GM21360 (cell line): ENCODE results near the gene EPS15.

Experiments used
- ATAC-seq: cut with Tn5 transposase; IDR thresholded peaks from one replicate; pipeline ENCODE4 v1.9.1; 2021; ENCODE audit warnings: mild to moderate bottlenecking, moderate library complexity; ENCODE audit not compliant: unreplicated experiment

Gene EPS15

GRCh38 chr1:51515982-51516648, 3.0 kb downstream of the EPS15 start:
- no peak for ATAC-seq

- ATAC-seq: no peak
Measured at GRCh38 chr1:51515312-51515960, 3.6 kb downstream of the EPS15 start.

- no peak for ATAC-seq
Measured at GRCh38 chr1:51514733-51515132, 4.3 kb downstream of the EPS15 start.

DNA sequence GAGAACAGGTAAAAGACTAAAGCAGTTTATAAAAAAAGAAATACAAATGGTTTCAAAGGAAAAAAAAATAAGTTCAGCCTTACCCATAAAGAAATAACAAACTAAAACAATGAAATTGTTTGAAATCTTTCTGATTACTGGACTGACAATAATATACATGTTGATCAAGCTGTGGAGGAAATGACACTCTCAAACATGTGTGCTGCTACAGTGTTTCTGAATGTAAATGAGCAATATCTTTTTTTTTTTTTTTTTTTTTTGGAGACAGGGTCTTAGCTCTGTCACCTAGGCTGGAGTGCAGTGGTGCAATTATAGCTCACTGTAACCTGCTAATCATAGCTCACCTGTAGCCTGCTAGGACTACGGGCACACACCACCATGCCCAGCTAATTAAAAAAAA, 6.5 kb downstream of the EPS15 start:
- no peak for ATAC-seq

- no peak for ATAC-seq
Measured at GRCh38 chr1:51512120-51512519, 6.9 kb downstream of the EPS15 start.

- ATAC-seq: no peak
Measured at GRCh38 chr1:51509773-51510172, 9.3 kb downstream of the EPS15 start.

DNA sequence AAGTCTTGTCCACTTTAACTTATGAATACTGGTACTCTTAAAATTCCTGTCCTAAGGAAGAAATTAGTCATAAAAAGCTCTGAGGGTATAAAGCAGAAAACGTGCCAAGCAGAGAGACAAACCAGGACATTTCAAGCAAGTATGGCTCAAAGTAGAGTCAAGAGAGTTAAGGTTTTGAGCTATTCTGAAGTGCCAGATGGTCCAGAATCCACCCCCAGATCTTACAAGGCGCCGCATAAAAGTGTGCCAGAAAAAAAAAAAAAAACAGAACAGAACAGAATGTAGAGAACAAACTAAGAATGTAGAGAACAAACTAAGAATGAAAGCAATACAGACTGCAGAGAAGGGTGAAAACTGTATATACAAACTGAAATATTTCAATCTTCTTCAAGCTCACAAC, 12.5 kb downstream of the EPS15 start:
- ATAC-seq: peak; percentile 46

- no peak for ATAC-seq
Measured at GRCh38 chr1:51504806-51505525, 14.1 kb downstream of the EPS15 start.

GRCh38 chr1:51501218-51501630, 17.8 kb downstream of the EPS15 start:
- ATAC-seq: peak; percentile 66

GRCh38 chr1:51499694-51500093, 19.4 kb downstream of the EPS15 start:
- no peak for ATAC-seq

GRCh38 chr1:51498924-51499323, 20.1 kb downstream of the EPS15 start:
- no peak for ATAC-seq

DNA sequence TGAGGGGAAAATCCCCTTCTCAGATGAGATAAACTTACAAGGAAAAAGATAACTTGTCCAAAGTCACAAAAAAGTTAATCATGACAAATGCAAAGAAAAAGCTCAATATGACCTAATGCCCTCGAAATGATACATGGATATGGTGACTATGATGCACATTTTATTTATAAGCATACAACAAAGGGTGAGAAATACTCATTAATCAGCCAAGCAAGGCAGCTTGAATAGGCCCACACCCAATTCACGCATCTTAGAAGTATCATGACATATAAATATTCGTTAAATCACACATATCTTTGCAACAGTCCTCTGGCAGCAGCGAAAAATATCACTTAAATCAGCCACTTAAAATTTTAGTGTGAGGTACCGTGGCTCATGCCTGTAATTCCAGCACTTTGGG, 21.7 kb downstream of the EPS15 start:
- no peak for ATAC-seq

DNA sequence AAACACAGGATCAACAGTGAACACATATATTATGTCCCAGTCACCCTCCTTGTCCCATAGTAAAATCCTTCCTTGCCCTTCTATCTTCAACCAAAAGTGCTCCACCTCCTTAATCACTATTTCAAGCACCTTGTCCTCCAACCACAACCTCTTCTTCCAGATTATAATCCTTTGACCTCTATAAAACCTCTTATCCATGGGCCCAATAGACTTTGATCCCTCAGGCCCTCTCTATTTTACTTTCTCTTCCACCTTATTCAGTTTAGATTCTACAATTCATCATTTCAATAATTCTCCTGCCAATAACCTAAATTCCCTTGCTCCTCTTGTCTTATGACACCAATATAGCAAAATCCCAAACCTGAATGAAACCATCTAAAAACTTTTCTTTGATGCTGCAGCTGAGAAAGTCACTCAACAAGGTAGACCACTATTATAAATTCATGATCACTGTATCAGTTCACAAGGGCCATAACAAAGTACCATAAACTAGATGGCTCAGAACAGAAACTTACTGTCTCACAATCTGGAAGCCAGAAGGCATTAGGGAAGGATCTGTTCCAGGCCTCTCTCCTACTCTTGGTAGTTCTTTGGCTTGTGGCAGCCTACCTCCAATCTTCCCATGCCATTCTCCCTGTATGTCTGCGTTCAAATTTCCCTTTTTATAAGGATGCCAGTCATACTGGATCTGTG, 24.8 kb downstream of the EPS15 start:
- no peak for ATAC-seq

GRCh38 chr1:51491166-51491981, 27.7 kb downstream of the EPS15 start:
- no peak for ATAC-seq

GRCh38 chr1:51489472-51489871, 29.6 kb downstream of the EPS15 start:
- no peak for ATAC-seq

DNA sequence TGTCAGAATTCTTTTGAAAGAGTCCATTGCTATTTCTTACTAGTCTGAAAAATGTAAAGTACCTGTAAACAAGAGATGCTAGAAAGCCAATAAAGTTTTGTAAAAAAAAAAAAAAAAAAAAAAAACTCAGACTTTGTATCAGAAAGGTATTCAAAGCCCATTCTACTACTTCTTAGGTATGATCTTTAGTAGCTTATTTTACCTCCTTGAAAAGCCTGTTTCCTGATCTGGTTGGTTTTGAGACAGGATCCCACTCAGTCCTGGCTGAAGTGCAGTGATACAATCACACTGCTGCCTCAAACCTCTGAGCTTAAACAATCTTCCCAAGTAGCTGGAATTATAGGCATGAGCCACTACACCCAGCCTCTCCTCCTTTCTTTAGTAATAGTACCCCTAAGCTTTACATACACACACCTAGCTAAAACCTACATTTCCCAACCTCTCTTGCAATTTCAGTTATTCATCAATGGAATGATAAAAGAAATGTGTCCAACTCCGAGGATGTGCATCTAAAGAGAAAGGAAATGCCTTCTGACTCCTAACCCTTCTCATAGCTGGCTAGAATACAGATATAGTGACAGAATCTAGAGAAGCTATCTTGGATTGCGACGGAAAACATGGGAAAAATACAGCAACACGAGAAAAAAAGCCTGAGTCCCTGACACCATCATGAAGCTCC, 30.6 kb downstream of the EPS15 start:
- ATAC-seq: no peak

DNA sequence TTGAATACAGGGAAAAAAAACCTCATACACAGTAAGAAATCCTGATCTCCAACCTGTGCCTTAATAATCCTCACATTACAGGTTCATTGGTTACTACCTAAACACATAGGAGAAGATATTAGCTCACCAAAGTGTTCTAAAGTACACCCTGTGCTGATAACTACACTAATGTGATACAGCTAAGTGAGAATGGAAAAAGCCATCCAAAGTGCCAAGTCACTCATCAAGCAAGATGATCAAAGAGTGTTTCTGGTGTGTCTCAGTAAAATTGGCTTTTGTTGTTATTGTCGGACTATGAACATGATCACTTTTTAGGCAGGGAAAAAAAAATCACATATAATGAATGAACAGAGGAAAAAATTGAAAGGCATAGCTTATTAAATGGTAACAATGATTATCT, 31.4 kb downstream of the EPS15 start:
- ATAC-seq: no peak

- no peak for ATAC-seq
Measured at GRCh38 chr1:51484591-51484990, 34.5 kb downstream of the EPS15 start.

DNA sequence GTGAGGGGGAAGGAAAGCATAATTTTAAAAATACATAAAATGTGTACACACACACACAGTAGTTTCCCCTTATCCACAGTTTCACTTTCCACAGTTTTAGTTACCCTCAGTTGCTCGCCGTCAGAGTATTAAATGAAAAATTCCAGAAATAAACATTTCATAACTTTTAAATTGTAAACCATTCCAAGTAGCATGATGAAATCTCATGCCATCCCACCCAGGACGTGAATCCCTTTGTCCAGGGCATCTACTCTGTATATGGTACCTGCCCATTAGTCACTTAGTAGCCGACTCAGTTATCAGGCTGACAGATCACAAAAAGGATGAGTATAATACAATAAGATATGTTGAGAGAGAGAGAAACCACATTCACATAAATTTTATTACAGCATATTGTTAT, 36.2 kb downstream of the EPS15 start:
- ATAC-seq: no peak
